Activated CD8-positive, alpha-beta T cell treated with anti-CD3 and anti-CD28 coated beads, Interleukin-2, amount 10 ng/mL, durations not matched to agents 7 days and 5 days (primary cell): ENCODE measurements around the gene GLI2. TPM values are rescaled to one million over a fixed set of nuclear protein-coding genes. Genes with fewer than 3 reads are reported as not detected.

Source experiments
- ATAC-seq: fragments of 150-1000 bp; cut with Tn5 transposase; one replicate; pipeline ENCODE4 v1.10.0; 2021; ENCODE audit warnings: moderate library complexity
- CTCF ChIA-PET: fragments of 350-600 bp; sonication (Branson Sonifier 250); formaldehyde crosslinking; loops from one replicate; lab custom pipeline; 2021; ENCODE audit warnings: antibody characterized with exemption; lab: Charles Lee
- POLR2A ChIA-PET: fragments of 350-600 bp; sonication (Branson Sonifier 250); formaldehyde crosslinking; loops from one replicate; lab custom pipeline; 2021; ENCODE audit warnings: antibody characterized with exemption; lab: Charles Lee
- DNase-seq: peaks from one replicate; pipeline ENCODE4 v3.0.0-alpha.2; 2020
- H3K27ac Mint-ChIP-seq: one replicate; pipeline ENCODE4 v1.8.0; 2021; ENCODE audit warnings: mild to moderate bottlenecking, mixed read lengths
- H3K27me3 Mint-ChIP-seq: one replicate; pipeline ENCODE4 v1.8.0; 2021; ENCODE audit warnings: low read depth, mixed read lengths
- H3K36me3 Mint-ChIP-seq: one replicate; pipeline ENCODE4 v1.8.0; 2021; ENCODE audit warnings: low read depth, mixed read lengths
- H3K4me1 Mint-ChIP-seq: one replicate; pipeline ENCODE4 v1.8.0; 2021; ENCODE audit warnings: low read depth, mixed read lengths
- H3K4me3 Mint-ChIP-seq: one replicate; pipeline ENCODE4 v1.8.0; 2021; ENCODE audit warnings: mild to moderate bottlenecking, mixed read lengths
- H3K9me3 Mint-ChIP-seq: one replicate; pipeline ENCODE4 v1.8.0; 2022; ENCODE audit warnings: mixed read lengths; ENCODE audit not compliant: insufficient read depth
- total RNA-seq, 2 experiments: library from RNA; stranded (reverse); gene quantifications; one replicate each; pipeline ENCODE4 v1.2.3, GENCODE V29; 2021

The GLI2 gene
- total RNA-seq, 2 experiments from 2014 or later: 1.9 to 2.2 TPM

DNA sequence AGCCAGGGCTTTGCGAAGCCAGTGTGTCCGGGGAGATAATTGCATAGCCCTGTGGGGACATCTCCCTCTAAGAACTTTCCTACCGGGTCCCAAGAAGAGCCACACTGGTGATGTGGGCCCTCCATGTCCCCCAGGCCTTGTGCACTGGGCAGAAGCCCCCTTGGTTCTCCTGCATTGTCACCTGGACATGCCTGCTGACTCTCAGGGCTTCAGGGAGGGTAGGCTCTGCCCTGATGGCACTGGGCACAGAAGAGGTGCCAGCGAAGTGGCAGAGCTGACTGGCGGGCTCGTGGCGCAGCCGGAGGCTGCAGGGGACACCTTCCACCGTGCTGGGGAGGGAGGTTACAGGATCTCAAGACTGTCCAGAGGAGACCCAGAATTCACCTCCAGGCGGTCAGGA is 28.3 kb downstream of the GLI2 start:
- CTCF ChIA-PET: no interaction called here

DNA sequence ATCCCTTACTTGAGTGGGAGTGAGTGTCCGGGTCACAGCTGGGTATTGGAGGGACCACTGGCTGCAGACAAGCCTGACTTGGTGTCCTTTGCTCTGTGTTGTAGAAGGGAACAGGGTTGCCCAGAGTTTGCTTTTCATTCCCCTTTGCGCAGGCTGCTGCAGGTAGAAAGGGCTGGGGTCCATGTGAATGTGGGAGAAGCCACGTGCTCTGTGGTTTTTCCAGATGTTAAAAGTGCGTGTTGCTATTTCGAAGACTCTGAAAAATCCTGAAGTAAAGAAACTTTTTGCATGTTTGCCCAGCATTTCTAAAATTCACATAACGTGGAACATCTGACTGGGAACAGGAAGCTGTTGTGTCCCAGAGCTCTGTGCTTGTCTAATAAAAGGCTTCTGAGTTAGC is 28.8 kb downstream of the GLI2 start:
- Mint-ChIP-seq H3K27ac (no peak overlapping the region), H3K9me3 (no peaks in the 10 kb centered on the region), H3K4me3 (no peak overlapping the region), H3K27me3 (no peaks in the 10 kb centered on the region), H3K4me1 (no peaks in the 10 kb centered on the region), H3K36me3 (no peaks in the 10 kb centered on the region)
- ATAC-seq (no peak), DNase-seq (no peak)
- ChIA-PET CTCF (no interaction called here), POLR2A (no interaction called here)

More for the DNA sequence above, 28.3 kb downstream of the GLI2 start:
- Mint-ChIP-seq H3K4me1 (no peaks in the 10 kb centered on the region), H3K4me3 (no peak overlapping the region), H3K27ac (no peak overlapping the region), H3K9me3 (no peaks in the 10 kb centered on the region), H3K36me3 (no peaks in the 10 kb centered on the region), H3K27me3 (no peaks in the 10 kb centered on the region)
- ATAC-seq (no peak), DNase-seq (no peak)
- POLR2A ChIA-PET: no interaction called here

DNA sequence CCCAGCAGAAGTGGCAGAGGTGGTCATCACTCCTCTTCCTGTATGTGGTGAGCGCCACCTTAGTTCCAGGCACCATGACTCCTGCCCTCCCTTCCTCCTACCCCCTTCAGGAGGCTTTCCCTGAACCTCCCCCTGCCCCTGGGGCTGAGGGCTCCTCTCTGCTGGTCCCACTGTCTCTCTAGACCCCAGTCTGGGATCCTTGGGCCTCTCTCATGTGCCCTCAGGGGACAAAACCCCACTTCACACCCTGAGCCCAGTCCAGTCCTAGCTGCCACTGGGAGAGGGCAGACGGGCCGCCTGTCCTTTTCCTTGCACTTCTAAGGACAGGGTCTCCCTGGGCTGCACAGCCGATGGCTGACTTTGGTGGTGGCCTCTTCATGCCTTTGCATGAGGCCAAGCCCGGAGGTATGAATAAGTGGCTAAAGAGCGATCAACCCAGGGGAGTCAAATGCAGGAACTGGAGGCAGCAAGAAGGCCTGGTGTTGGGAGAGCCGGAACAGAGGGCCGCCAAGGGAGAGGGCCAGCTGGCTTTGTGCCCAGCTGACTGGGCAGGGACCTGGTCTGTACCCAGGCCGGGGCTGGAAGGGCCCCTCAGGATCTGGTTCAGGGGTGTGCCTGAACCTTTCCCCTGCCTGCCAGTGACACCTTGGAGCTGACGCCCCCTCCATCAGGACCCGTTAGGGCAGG is 29.5 kb downstream of the GLI2 start:
- no peaks in the 10 kb centered on the region for H3K9me3 Mint-ChIP-seq
- no peak for ATAC-seq
- POLR2A ChIA-PET: no interaction called here
- H3K36me3 Mint-ChIP-seq: no peaks in the 10 kb centered on the region
- no peak for DNase-seq
- no peaks in the 10 kb centered on the region for H3K4me1 Mint-ChIP-seq
- CTCF ChIA-PET: no interaction called here
- H3K27ac Mint-ChIP-seq: no peak overlapping the region
- no peaks in the 10 kb centered on the region for H3K27me3 Mint-ChIP-seq
- H3K4me3 Mint-ChIP-seq: no peak overlapping the region

DNA sequence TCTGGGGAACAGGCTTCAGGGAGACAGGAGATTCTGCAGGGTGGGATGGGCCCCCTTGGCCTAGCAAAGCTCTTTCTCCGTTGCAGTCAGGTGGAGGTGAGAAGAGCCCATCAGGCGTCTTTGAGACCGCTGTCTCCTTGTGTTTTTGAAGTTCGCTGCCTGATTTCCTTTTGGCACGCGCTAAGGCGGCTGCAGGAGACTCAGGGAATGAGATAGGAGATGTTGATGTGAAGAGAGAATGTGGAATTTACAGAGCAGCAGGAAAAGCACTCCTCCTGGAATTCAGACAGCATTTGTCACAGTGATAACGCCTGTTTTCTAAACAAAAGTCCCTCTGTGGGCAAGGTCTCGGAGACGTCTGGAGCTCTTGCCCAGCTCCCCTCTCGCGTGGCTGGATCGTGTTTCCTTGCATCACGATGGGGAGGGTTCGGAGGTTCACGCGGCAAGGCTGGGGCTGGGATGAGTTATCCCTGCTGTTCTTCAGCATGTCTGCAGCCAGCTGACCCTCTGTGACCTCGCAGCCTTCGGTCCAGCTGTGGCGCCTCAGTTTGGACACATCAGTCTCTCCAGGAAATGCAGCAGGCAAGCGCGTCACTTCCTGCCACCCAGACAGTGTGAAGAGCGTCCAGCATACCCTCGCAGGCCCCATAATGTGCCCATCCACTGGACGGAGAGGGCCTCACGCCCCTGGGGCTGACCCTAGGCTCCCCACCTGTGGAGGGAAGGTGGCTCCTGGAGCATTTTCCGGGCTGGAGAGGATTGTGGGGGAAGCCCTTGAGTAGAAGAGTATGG is 30.2 kb downstream of the GLI2 start:
- Mint-ChIP-seq H3K4me1 (no peaks in the 10 kb centered on the region), H3K4me3 (no peak overlapping the region), H3K27ac (no peak overlapping the region), H3K27me3 (no peaks in the 10 kb centered on the region), H3K36me3 (no peaks in the 10 kb centered on the region), H3K9me3 (no peaks in the 10 kb centered on the region)
- ATAC-seq (no peak), DNase-seq (no peak)
- POLR2A ChIA-PET: no interaction called here
- CTCF ChIA-PET: no interaction called here

DNA sequence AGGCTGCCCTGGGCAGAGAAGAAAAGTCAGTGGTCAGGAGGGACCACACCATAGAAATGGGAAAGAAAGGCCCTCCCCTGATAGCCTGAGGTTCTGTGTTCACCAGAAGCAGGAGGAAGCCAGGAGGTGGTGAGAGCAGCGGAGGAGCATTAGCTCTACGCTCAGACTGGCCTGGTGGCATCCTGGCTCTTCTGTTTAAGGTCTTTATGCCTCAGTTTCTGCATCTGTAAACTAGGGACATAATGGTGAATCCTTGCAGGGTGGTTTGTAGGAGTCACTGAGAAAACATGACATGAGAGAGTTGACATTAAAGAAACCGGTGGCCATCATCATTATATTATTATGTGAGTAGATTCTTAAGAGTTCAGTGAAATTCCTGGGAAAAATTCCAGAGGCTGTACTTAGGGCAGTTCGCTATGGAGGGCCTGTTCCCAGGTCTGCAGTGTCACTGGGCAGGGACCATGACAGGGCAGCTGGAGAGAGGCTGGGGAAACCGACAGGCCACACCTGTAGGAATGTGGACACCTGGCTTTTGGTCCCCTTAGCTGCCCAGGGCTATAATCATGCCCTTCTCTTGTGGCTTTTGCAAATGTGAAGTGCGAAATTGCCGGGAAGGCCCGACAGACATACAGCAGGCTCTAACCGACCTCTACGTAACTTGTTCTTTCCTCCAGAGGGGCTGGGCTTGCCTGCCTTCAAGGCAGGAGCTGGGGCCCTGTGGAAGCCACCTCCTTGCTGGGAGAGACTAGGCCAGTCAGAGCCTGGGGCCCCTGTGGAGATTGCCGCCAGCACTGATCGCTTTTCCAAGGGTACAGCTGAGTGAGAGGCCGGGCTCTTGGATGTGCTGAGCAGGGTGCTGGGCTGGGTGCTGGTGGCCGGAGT is 31.0 kb downstream of the GLI2 start:
- H3K4me3 Mint-ChIP-seq: no peak overlapping the region
- H3K36me3 Mint-ChIP-seq: no peaks in the 10 kb centered on the region
- ATAC-seq (no peak), DNase-seq (no peak)
- H3K9me3 Mint-ChIP-seq: no peaks in the 10 kb centered on the region
- ChIA-PET POLR2A (no interaction called here), CTCF (no interaction called here)
- no peaks in the 10 kb centered on the region for H3K4me1 Mint-ChIP-seq
- no peak overlapping the region for H3K27ac Mint-ChIP-seq
- H3K27me3 Mint-ChIP-seq: no peaks in the 10 kb centered on the region

DNA sequence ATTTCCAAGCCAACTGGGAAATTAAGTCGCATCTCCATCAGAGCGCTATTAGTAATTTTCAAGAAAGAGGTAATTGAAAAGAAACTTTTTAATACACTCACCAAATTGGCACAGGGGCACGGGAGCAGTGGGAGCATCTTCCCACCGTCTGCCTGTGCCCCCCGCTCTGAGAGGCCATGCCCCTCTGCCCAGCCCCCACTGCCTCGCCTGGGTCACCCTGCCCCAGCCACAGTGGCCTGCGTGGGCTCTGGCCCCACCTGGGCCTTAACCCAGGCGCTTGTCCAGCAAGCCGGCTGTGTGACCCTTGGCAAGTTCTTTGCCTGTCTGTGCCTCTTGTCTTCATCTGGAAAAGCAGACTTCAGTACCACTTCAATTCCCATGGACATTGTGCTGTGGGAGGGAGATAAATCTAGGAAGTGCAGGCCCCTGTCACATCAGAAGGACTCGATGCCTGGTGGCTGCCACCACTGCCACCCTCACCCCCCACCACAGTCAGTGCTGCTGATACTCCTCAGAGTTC is 31.9 kb downstream of the GLI2 start:
- no peak for ATAC-seq
- no peaks in the 10 kb centered on the region for H3K27me3 Mint-ChIP-seq
- no peak overlapping the region for H3K27ac Mint-ChIP-seq
- no peaks in the 10 kb centered on the region for H3K4me1 Mint-ChIP-seq
- H3K4me3 Mint-ChIP-seq: no peak overlapping the region
- CTCF ChIA-PET: no interaction called here
- POLR2A ChIA-PET: no interaction called here
- H3K9me3 Mint-ChIP-seq: no peaks in the 10 kb centered on the region
- no peaks in the 10 kb centered on the region for H3K36me3 Mint-ChIP-seq
- DNase-seq: no peak

DNA sequence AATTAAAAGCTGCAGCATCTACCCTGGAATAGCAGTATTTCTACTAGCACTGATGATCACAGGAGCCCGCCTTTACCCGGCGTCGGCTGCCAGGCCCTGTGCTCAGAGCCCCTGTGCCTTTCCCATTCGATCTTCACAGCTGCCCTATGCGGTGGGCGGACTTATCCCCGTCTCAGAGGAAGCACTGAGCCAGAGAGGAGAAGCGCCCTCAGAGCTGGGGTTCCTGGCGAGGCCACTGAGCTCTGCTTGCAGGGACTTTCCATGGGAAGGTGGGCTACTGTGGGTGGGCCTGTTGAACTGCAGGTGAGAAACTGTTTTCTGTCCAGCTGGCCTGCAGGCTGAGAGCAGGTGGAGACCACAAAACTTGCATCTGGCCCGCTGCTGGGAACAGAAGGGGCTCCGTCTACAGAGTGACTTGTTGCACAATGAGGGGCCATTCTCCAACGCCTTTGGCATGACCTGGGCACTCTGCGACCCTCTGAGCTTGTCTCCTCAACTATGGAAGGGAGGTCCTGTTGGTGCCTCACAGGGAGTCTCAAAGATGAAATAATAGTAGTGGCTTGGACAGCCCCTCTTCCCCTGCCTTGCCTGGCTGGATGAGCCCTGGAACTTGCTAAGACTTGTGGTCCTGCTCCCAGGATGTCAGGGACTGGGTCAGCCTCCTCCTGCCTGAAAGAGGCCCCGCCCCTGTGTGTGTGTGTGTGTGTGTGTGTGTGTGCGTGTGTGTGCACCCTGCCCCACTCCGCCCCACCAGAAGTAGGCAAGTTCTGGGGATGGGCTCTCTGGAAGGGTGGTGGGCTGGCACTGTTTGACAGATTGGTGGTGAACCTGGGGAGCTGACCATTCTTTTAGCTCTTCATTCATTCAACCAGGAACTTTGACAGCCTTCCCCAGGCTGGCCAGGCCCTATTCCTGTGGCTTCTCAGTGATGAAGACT is 32.7 kb downstream of the GLI2 start:
- Mint-ChIP-seq H3K27ac (no peak overlapping the region), H3K4me3 (no peak overlapping the region)

DNA sequence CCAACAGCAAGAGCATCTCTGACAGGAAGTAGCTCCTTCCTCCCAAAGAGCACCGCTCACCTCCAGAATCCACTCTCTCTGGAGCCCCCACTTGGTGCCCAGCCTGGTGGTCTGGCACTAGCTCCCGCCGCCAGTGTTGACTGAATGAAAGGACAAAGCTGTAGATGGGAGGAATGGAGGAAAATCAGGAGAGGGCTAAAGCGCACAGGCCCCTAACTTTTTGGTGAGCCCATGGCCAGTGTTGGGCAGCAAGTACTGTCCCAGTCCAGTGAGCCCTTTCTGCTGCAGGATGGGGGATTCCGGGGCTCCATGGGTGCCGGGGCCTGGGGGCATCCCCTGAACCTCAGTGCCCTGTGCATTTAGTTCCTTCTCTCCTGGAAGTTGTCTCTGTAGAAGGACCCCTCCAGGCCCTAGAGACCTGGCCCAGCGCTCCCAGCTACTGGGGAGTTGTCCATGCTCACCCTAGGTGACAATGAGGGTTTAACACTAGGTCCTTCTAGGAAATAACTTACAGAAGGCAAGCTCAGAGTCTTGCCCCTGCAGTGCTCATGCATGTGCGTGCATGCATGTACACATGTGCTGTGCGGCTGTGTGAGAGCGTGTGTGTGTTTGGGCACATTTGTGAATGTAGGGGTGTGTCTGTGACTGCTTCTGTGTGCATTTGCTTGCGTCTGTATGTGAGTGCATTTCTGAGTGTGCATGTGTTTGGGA is 33.6 kb downstream of the GLI2 start:
- Mint-ChIP-seq H3K27ac (no peak overlapping the region), H3K4me3 (no peak overlapping the region), H3K4me1 (no peaks in the 10 kb centered on the region), H3K36me3 (no peaks in the 10 kb centered on the region), H3K27me3 (no peaks in the 10 kb centered on the region), H3K9me3 (no peaks in the 10 kb centered on the region)
- ATAC-seq (no peak), DNase-seq (no peak)
- CTCF ChIA-PET: no interaction called here
- POLR2A ChIA-PET: no interaction called here

More for the DNA sequence above, 32.7 kb downstream of the GLI2 start:
- Mint-ChIP-seq H3K27me3 (no peaks in the 10 kb centered on the region), H3K36me3 (no peaks in the 10 kb centered on the region), H3K9me3 (no peaks in the 10 kb centered on the region), H3K4me1 (no peaks in the 10 kb centered on the region)
- POLR2A ChIA-PET: no interaction called here
- DNase-seq (no peak), ATAC-seq (no peak)
- CTCF ChIA-PET: no interaction called here

DNA sequence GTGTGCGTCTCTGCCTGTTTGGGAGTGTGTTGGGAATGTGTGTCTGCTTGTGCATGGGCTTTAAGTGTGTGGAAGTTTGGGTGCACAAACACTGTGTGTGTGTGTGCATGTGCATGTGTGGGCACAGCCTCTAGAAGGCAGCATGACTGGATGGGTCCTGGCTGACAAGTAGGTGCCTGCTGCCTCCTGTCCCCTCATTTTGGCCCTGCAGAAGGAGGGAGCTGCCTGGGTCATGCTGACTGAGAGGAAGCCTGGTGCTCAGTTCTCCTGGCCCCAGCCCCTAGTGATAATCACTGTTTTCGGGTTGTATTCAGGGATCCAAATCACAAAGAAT is 34.1 kb downstream of the GLI2 start:
- no peaks in the 10 kb centered on the region for H3K36me3 Mint-ChIP-seq
- no peaks in the 10 kb centered on the region for H3K4me1 Mint-ChIP-seq
- ATAC-seq (no peak), DNase-seq (no peak)
- H3K27me3 Mint-ChIP-seq: peaks cover 2% of the 10 kb centered on the region
- no peaks in the 10 kb centered on the region for H3K9me3 Mint-ChIP-seq
- ChIA-PET POLR2A (no interaction called here), CTCF (no interaction called here)
- H3K4me3 Mint-ChIP-seq: no peak overlapping the region
- H3K27ac Mint-ChIP-seq: no peak overlapping the region

DNA sequence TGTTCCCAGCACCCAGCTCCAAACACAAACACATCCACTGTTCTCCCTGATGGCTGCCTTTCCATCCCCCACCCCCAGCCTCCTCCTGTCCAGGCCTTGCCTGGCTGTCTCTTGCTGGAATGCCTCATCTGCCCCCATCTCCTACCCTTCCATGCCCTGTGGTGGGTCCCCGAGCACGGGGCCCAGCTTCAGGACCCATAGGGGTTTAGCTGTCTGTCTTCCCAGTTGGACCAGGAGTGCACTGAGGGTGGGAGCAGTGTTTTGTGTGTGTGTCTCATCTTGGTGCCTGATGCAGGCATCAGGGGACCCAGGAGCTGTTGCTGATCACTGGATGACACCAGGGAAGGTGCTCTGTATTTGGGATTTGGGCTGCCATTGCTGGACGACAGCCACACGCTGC is 34.5 kb downstream of the GLI2 start:
- Mint-ChIP-seq H3K4me3 (no peak overlapping the region), H3K27ac (no peak overlapping the region), H3K4me1 (no peaks in the 10 kb centered on the region), H3K27me3 (peaks cover 2% of the 10 kb centered on the region), H3K9me3 (no peaks in the 10 kb centered on the region), H3K36me3 (no peaks in the 10 kb centered on the region)
- ChIA-PET POLR2A (no interaction called here), CTCF (no interaction called here)
- ATAC-seq: no peak
- DNase-seq: no peak

DNA sequence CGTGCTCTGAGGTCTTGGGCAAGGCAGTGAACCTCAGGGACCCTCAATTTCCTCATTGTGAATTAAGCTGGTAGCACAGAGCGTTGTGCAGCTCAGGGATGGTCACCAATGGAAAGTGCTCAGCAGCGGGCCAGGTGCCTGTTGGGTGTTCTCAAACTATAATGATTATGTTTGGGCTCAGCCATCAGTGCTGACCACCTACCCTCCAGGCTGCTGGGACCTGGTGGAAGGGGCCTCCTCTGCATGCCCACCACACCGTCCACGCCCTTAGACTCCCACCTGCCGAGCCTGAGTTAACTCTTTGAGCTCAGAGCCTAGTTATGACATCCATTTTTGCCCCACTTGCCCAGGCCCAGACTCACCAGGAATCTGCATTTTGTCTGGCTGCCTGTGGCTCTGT is 35.0 kb downstream of the GLI2 start:
- ATAC-seq (no peak), DNase-seq (no peak)
- Mint-ChIP-seq H3K27ac (no peak overlapping the region), H3K4me3 (no peak overlapping the region), H3K9me3 (no peaks in the 10 kb centered on the region), H3K4me1 (no peaks in the 10 kb centered on the region), H3K36me3 (no peaks in the 10 kb centered on the region), H3K27me3 (peaks cover 2% of the 10 kb centered on the region)
- CTCF ChIA-PET: no interaction called here
- POLR2A ChIA-PET: no interaction called here
